K562 (cell line): Measurements from ENCODE around the gene CELA3B. TPM values are rescaled to one million over a fixed set of nuclear protein-coding genes. Genes with fewer than 3 reads are reported as not detected.

Experiments used
- ASH1L ChIP-seq: fragments of 450-650 bp; IDR thresholded peaks from 2 replicates; pipeline ENCODE4 v1.6.1; 2018; ENCODE audit warnings: borderline replicate concordance, mild to moderate bottlenecking, low read depth; ENCODE audit not compliant: partially characterized antibody
- BCLAF1 ChIP-seq, 2 experiments: fragments of 450-650 bp in 1 of 2; IDR thresholded peaks; 2 replicates each; pipeline ENCODE4 v1.6.1; 2011 to 2017; ENCODE audit warnings: low read depth in 2 of 2, antibody characterized with exemption in 1 of 2, borderline replicate concordance in 1 of 2, low read length in 1 of 2, mild to moderate bottlenecking in 1 of 2, mixed read lengths in 1 of 2; ENCODE audit not compliant: control insufficient read depth in 1 of 2
- CREB3 ChIP-seq: fragments of 450-650 bp; conservative IDR thresholded peaks from 2 replicates; pipeline ENCODE4 v1.6.1; 2016; ENCODE audit warnings: missing genetic modification characterization, low read depth, mild to moderate bottlenecking, missing compliant biosample characterization, moderate library complexity
- CUX1 ChIP-seq: fragments of 200-800 bp; sonication (Bioruptor generic); IDR thresholded peaks from 2 replicates; pipeline ENCODE4 v1.6.1; 2016; ENCODE audit warnings: missing genetic modification characterization, missing compliant biosample characterization
- FOXK2 ChIP-seq, 2 experiments: fragments of 450-650 bp; IDR thresholded peaks in 1 of 2; conservative IDR thresholded peaks in 1 of 2; 2 replicates each; pipeline ENCODE4 v1.6.1; 2016; ENCODE audit warnings: low read depth in 2 of 2, mild to moderate bottlenecking in 1 of 2
- FOXP1 ChIP-seq: sonication (generic); formaldehyde crosslinking; IDR thresholded peaks from 2 replicates; pipeline ENCODE4 v1.8.0; 2022; ENCODE audit warnings: mild to moderate bottlenecking, missing genetic modification reagents
- KAT7 ChIP-seq: sonication (generic); formaldehyde crosslinking; IDR thresholded peaks from 2 replicates; pipeline ENCODE4 v1.8.0; 2022; ENCODE audit warnings: missing genetic modification reagents, mild to moderate bottlenecking, borderline replicate concordance
- RBM34 ChIP-seq: fragments of 200-400 bp; formaldehyde crosslinking; IDR thresholded peaks from 2 replicates; pipeline ENCODE4 v1.6.1; 2018; ENCODE audit warnings: low read length, borderline replicate concordance; ENCODE audit not compliant: insufficient read depth
- SRSF1 ChIP-seq: fragments of 200-400 bp; formaldehyde crosslinking; IDR thresholded peaks from 2 replicates; pipeline ENCODE4 v1.6.1; 2017; ENCODE audit warnings: mild to moderate bottlenecking, low read depth, low read length, moderate library complexity
- ZKSCAN3 ChIP-seq: fragments of 250-450 bp; sonication (Bioruptor Pico); IDR thresholded peaks from 2 replicates; pipeline ENCODE4 v1.4.0; 2020
- ZNF24 ChIP-seq: fragments of 450-650 bp; IDR thresholded peaks from 2 replicates; pipeline ENCODE4 v1.6.1; 2016
- ZNF511 ChIP-seq: sonication (generic); formaldehyde crosslinking; IDR thresholded peaks from 2 replicates; pipeline ENCODE4 v1.8.0; 2022; ENCODE audit warnings: mild to moderate bottlenecking, missing genetic modification reagents
- ZNF589 ChIP-seq: fragments of 200-800 bp; sonication (Bioruptor generic); IDR thresholded peaks from 2 replicates; pipeline ENCODE4 v1.6.1; 2016; ENCODE audit warnings: low read depth, missing genetic modification characterization, missing compliant biosample characterization
- polyA plus RNA-seq, 8 experiments: library from polyadenylated mRNA; depleted of rRNA in 4 of 8; stranded (reverse) in 5 of 8; unstranded in 3 of 8; fragments of >200 nt; fragmentation: Nextera tagmentation in 2 of 8; fragmentation: Illumina TruSeq in 1 of 8; extraction: Ambion mirVana in 2 of 8; extraction: Trizol in 1 of 8; gene quantifications; 2 replicates each; pipeline versions ENCODE4 v1.2.1 to v1.2.3, GENCODE V29; 2011 to 2014; ENCODE audit warnings: inconsistent platforms in 1 of 8, missing spikeins in 1 of 8
- total RNA-seq, 7 experiments: library from RNA; depleted of rRNA in 6 of 7; stranded (reverse); fragments of >200 nt in 6 of 7; fragmentation: Illumina TruSeq in 2 of 7; extraction: Trizol in 2 of 7; gene quantifications; 2 replicates each; pipeline versions ENCODE4 v1.2.1 to v1.2.3, GENCODE V29; 2011 to 2021; ENCODE audit warnings: low replicate concordance in 1 of 7
- TF ChIP-seq, protein P1 (sequence below): fragments of 200-800 bp; sonication (Bioruptor generic); IDR thresholded peaks from 2 replicates; pipeline ENCODE4 v1.6.1; 2017; ENCODE audit warnings: missing genetic modification characterization, missing compliant biosample characterization

Gene CELA3B
- total and polyA plus RNA-seq, 9 of the 15 experiments (the other 6 are each of a cell fraction or from before 2014, with no cell fraction given) = 3.1 TPM; not detected in 8

DNA sequence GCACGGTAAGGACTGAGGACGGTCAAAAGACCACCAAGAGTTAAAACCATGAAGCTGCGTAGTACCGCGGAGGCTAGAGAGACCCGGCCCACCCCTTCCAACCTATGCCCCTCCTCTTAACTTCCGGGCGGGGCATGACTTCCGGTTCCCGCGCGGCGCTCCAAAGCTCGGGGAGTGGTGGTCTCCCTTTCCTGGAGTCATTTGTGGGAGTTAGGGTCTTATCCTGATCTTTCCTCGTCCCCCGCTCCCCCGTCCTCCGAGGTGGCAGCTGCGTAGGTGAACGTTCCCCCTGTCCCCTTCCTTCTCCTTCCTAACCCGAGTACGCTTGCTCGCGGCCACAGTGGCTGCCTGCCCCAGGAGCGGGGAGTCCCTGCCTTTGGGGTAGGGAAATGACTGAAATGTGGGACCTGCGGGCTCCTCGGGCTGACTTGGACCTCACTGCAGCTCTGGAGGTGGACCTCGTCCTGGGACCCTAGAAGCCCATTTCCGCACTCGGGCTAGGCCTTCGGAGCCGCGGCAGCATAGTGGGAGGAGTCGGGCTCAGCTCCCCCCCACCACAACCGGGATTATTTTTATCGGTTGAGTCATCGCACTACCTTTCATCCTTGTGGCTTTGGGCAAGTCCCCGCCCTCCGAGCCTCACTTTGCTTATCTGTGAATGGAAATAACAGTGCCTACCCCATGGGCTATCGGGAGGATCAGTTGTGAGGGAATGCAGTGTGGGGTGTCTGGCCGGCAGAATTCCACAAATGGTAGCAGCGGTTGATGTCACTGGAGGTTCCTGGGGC, 48.7 kb downstream of the CELA3B start (continued):
- TF ChIP-seq ZNF589 (CRISPR knock-in tag) (no peak; the same call in 1 of the 2 replicates), KAT7 (peak; percentile 55; the same call in 1 of the 2 replicates), RBM34 (no peak), BCLAF1 (IDR thresholded peaks at IDR 0.05; ENCODE audit: borderline replicate concordance in 1 of 2, control insufficient read depth in 1 of 2, low read depth in 2 of 2, low read length in 1 of 2) (no peak; a peak in 1 of 4 replicates), ASH1L (no peak), CUX1 (no peak), FOXK2 (conservative IDR thresholded peaks at IDR 0.05 in 1 of 2, IDR thresholded peaks at IDR 0.05 in 1 of 2; ENCODE audit: low read depth in 2 of 2) (peak; percentile 67 to 68; a peak in 2 of 4 replicates), CREB3 (no peak), ZNF511 (CRISPR knock-in tag) (peak; percentile 91), ZNF24 (no peak), ZKSCAN3 (CRISPR knock-in tag) (no peak), SRSF1 (no peak), FOXP1 (CRISPR knock-in tag) (peak; percentile 85; the same call in 1 of the 2 replicates)
- TF ChIP-seq, protein P1, sequence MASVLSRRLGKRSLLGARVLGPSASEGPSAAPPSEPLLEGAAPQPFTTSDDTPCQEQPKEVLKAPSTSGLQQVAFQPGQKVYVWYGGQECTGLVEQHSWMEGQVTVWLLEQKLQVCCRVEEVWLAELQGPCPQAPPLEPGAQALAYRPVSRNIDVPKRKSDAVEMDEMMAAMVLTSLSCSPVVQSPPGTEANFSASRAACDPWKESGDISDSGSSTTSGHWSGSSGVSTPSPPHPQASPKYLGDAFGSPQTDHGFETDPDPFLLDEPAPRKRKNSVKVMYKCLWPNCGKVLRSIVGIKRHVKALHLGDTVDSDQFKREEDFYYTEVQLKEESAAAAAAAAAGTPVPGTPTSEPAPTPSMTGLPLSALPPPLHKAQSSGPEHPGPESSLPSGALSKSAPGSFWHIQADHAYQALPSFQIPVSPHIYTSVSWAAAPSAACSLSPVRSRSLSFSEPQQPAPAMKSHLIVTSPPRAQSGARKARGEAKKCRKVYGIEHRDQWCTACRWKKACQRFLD = peak; percentile 46; the same call in 1 of the 2 replicates
